Neural cell (in vitro differentiated cells): ENCODE data around the gene GNAQ. TPM values are rescaled to one million over a fixed set of nuclear protein-coding genes. Genes with fewer than 3 reads are reported as not detected.

Source experiments
- H2AFZ ChIP-seq: fragments of 200-600, 300-800 bp; sonication (generic), shearing (Covaris generic); 2 replicates; pipeline ENCODE4 v1.6.0; 2014; ENCODE audit warnings: low read depth, mild to moderate bottlenecking, antibody characterized with exemption, low read length, moderate library complexity
- H3F3A ChIP-seq: fragments of 200-600 bp; shearing (Covaris generic); 2 replicates; pipeline ENCODE4 v1.6.1; 2016; ENCODE audit warnings: mild to moderate bottlenecking, moderate library complexity, mixed read lengths, antibody characterized with exemption, low read length; ENCODE audit not compliant: insufficient read depth, poor library complexity, severe bottlenecking
- H3K27ac ChIP-seq: fragments of 200-600, 300-800 bp; sonication (generic), shearing (Covaris generic); 2 replicates; pipeline ENCODE4 v1.5.1; 2014; ENCODE audit warnings: mild to moderate bottlenecking, low read length, moderate library complexity
- H3K27me3 ChIP-seq: fragments of 300-800, 200-600 bp; sonication (generic), shearing (Covaris generic); 2 replicates; pipeline ENCODE4 v1.6.0; 2014; ENCODE audit warnings: mild to moderate bottlenecking, low read depth, low read length, moderate library complexity; ENCODE audit not compliant: insufficient read depth
- H3K36me3 ChIP-seq: fragments of 300-800, 200-600 bp; sonication (generic), shearing (Covaris generic); 2 replicates; pipeline ENCODE4 v1.5.1; 2014; ENCODE audit warnings: mild to moderate bottlenecking, antibody characterized with exemption, low read length, moderate library complexity; ENCODE audit not compliant: insufficient read depth
- H3K4me2 ChIP-seq: fragments of 300-800, 200-600 bp; sonication (generic), shearing (Covaris generic); 2 replicates; pipeline ENCODE4 v1.6.0; 2014; ENCODE audit warnings: mild to moderate bottlenecking, low read length
- H3K4me3 ChIP-seq: fragments of 300-800, 200-600 bp; sonication (generic), shearing (Covaris generic); 2 replicates; pipeline ENCODE4 v1.5.1; 2014; ENCODE audit warnings: mild to moderate bottlenecking, low read length, moderate library complexity
- H3K79me2 ChIP-seq: fragments of 200-600 bp; shearing (Covaris generic); replicated peaks from 2 replicates; pipeline ENCODE4 v1.6.0; 2014; ENCODE audit warnings: mild to moderate bottlenecking, low read length, moderate library complexity; ENCODE audit not compliant: insufficient read depth
- H3K9ac ChIP-seq: fragments of 300-800, 200-600 bp; sonication (generic), shearing (Covaris generic); 2 replicates; pipeline ENCODE4 v1.6.1; 2016; ENCODE audit warnings: mild to moderate bottlenecking, low read length, mixed read lengths
- H3K9me2 ChIP-seq: fragments of 200-600 bp; shearing (Covaris generic); 2 replicates; pipeline ENCODE4 v1.6.1; 2016; ENCODE audit warnings: mild to moderate bottlenecking, low read length, mixed read lengths; ENCODE audit not compliant: insufficient read depth
- H3K9me3 ChIP-seq: fragments of 200-600, 300-800 bp; sonication (generic), shearing (Covaris generic); 2 replicates; pipeline ENCODE4 v1.6.1; 2016; ENCODE audit warnings: mild to moderate bottlenecking, mixed run types, low read length, moderate library complexity, mixed read lengths
- H4K20me1 ChIP-seq: fragments of 200-600 bp; shearing (Covaris generic); 2 replicates; pipeline ENCODE4 v1.6.1; 2016; ENCODE audit warnings: mild to moderate bottlenecking, mixed run types; ENCODE audit not compliant: insufficient read depth
- EP300 ChIP-seq: fragments of 450-650 bp; conservative IDR thresholded peaks from 2 replicates; pipeline ENCODE4 v1.6.1; 2014; ENCODE audit warnings: antibody characterized with exemption, mild to moderate bottlenecking, moderate library complexity; ENCODE audit not compliant: poor library complexity, severe bottlenecking
- EZH2 ChIP-seq: fragments of 200-600, 300-800 bp; shearing (Covaris generic), sonication (generic); IDR thresholded peaks from 2 replicates; pipeline ENCODE4 v1.6.1; 2014; ENCODE audit warnings: antibody characterized with exemption, low read length, borderline replicate concordance, mild to moderate bottlenecking; ENCODE audit not compliant: insufficient read depth, poor library complexity, severe bottlenecking
- MXI1 ChIP-seq: fragments of 450-650 bp; conservative IDR thresholded peaks from 2 replicates; pipeline ENCODE4 v1.6.1; 2014; ENCODE audit warnings: antibody characterized with exemption, mild to moderate bottlenecking; ENCODE audit not compliant: poor library complexity, severe bottlenecking
- POLR2AphosphoS5 ChIP-seq: IDR thresholded peaks from 2 replicates; pipeline ENCODE4 v1.6.1; 2012
- RAD21 ChIP-seq: fragments of 450-650 bp; conservative IDR thresholded peaks from 2 replicates; pipeline ENCODE4 v1.6.1; 2014; ENCODE audit warnings: antibody characterized with exemption, mild to moderate bottlenecking, moderate library complexity
- REST ChIP-seq: IDR thresholded peaks from 2 replicates; pipeline ENCODE4 v1.6.1; 2012; ENCODE audit warnings: borderline replicate concordance
- SMC3 ChIP-seq: fragments of 450-650 bp; conservative IDR thresholded peaks from 2 replicates; pipeline ENCODE4 v1.6.1; 2014; ENCODE audit warnings: antibody characterized with exemption, mild to moderate bottlenecking, moderate library complexity; ENCODE audit not compliant: poor library complexity
- TAF1 ChIP-seq: IDR thresholded peaks from 2 replicates; pipeline ENCODE4 v1.6.1; 2012; ENCODE audit warnings: low read depth
- polyA plus RNA-seq: library from polyadenylated mRNA; depleted of rRNA; stranded (reverse); fragments of >200 nt; gene quantifications from 2 replicates; pipeline ENCODE4 v1.2.3, GENCODE V29; 2014

The GNAQ gene
- polyA plus RNA-seq, 1 donor from 2014 or later, result 86.7 TPM

- Histone ChIP-seq H3F3A (peaks cover 3% of the 10 kb centered on the region), H3K4me3 (no peak overlapping the region), H3K9me2 (no peaks in the 10 kb centered on the region), H3K9me3 (no peaks in the 10 kb centered on the region), H3K36me3 (no peaks in the 10 kb centered on the region), H3K9ac (no peak overlapping the region), H3K27ac (no peak overlapping the region), H3K4me2 (no peak overlapping the region), H4K20me1 (no peaks in the 10 kb centered on the region), H3K79me2 (no peaks in the 10 kb centered on the region), H2AFZ (no peak overlapping the region), H3K27me3 (no peaks in the 10 kb centered on the region)
- TF ChIP-seq EZH2, result no peak
- no peak for TF ChIP-seq REST
- no peak for TF ChIP-seq SMC3
- no peak for TF ChIP-seq TAF1
- no peak for TF ChIP-seq MXI1
Measured at GRCh38 chr9:77891128-77891800, 140.3 kb downstream of the GNAQ start.

- H2AFZ ChIP-seq, result no peak overlapping the region
- H3K4me3 ChIP-seq, result no peak overlapping the region
- no peaks in the 10 kb centered on the region for H3K9me2 ChIP-seq
- no peaks in the 10 kb centered on the region for H3K27me3 ChIP-seq
- peaks cover 3% of the 10 kb centered on the region for H3F3A ChIP-seq
- H3K36me3 ChIP-seq, result no peaks in the 10 kb centered on the region
- peaks cover 5% of the 10 kb centered on the region for H3K79me2 ChIP-seq
- H3K9ac ChIP-seq, result no peak overlapping the region
- H3K4me2 ChIP-seq, result no peak overlapping the region
- no peak overlapping the region for H3K27ac ChIP-seq
- no peak for TF ChIP-seq SMC3
- no peaks in the 10 kb centered on the region for H4K20me1 ChIP-seq
- H3K9me3 ChIP-seq, result no peaks in the 10 kb centered on the region
Measured at GRCh38 chr9:77887662-77888061, 143.9 kb downstream of the GNAQ start.

- H3K79me2 ChIP-seq, result peaks cover 9% of the 10 kb centered on the region
- H3K4me2 ChIP-seq, result no peak overlapping the region
- no peaks in the 10 kb centered on the region for H3K9me3 ChIP-seq
- H3K9ac ChIP-seq, result no peak overlapping the region
- no peak overlapping the region for H3K4me3 ChIP-seq
- H4K20me1 ChIP-seq, result no peaks in the 10 kb centered on the region
- H3K36me3 ChIP-seq, result no peaks in the 10 kb centered on the region
- H3K27me3 ChIP-seq, result no peaks in the 10 kb centered on the region
- no peaks in the 10 kb centered on the region for H3K9me2 ChIP-seq
- H2AFZ ChIP-seq, result no peak overlapping the region
- peaks cover 3% of the 10 kb centered on the region for H3F3A ChIP-seq
- H3K27ac ChIP-seq, result no peak overlapping the region
- TF ChIP-seq EP300 (no peak), POLR2AphosphoS5 (no peak), MXI1 (no peak), EZH2 (no peak), RAD21 (no peak), TAF1 (no peak)
Measured at GRCh38 chr9:77885104-77885672, 146.4 kb downstream of the GNAQ start.
